ENCODE measurements around the gene CAMSAP1. TPM values are rescaled to one million over a fixed set of nuclear protein-coding genes. Genes with fewer than 3 reads are reported as not detected.

Gene CAMSAP1
- polyA plus RNA-seq, 1 donor from 2014 or later, result 58.5 TPM

GRCh38 chr9:135828656-135829055 lies 78.7 kb downstream of the CAMSAP1 start:
- Histone ChIP-seq H3K36me3 (ENCODE audit: insufficient read depth, low read length) (peaks cover 15% of the 10 kb centered on the region), H3K27me3 (ENCODE audit: insufficient read depth, low read depth, low read length) (no peaks in the 10 kb centered on the region), H4K20me1 (ENCODE audit: insufficient read depth) (peaks cover 11% of the 10 kb centered on the region), H3K4me2 (ENCODE audit: low read length) (no peak overlapping the region), H3K9me3 (ENCODE audit: low read length) (no peaks in the 10 kb centered on the region), H3K27ac (ENCODE audit: low read length) (no peak overlapping the region), H3K79me2 (replicated peaks; ENCODE audit: insufficient read depth, low read length) (peaks cover 45% of the 10 kb centered on the region), H3K9ac (ENCODE audit: low read length) (no peak overlapping the region), H2AFZ (ENCODE audit: low read depth, low read length) (no peak overlapping the region), H3F3A (ENCODE audit: insufficient read depth, low read length, poor library complexity, severe bottlenecking) (no peaks in the 10 kb centered on the region), H3K4me3 (ENCODE audit: low read length) (no peak overlapping the region), H3K9me2 (ENCODE audit: insufficient read depth, low read length) (no peaks in the 10 kb centered on the region)
- TF ChIP-seq SMC3 (conservative IDR thresholded peaks at IDR 0.05; ENCODE audit: poor library complexity) (no peak), RAD21 (conservative IDR thresholded peaks at IDR 0.05) (no peak), TAF1 (IDR thresholded peaks at IDR 0.05; ENCODE audit: low read depth) (no peak), EZH2 (IDR thresholded peaks at IDR 0.05; ENCODE audit: borderline replicate concordance, insufficient read depth, low read length, poor library complexity, severe bottlenecking) (no peak), MXI1 (conservative IDR thresholded peaks at IDR 0.05; ENCODE audit: poor library complexity, severe bottlenecking) (no peak), REST (IDR thresholded peaks at IDR 0.05; ENCODE audit: borderline replicate concordance) (no peak)

- Histone ChIP-seq H3K36me3 (ENCODE audit: insufficient read depth, low read length) (peaks cover 15% of the 10 kb centered on the region), H3K4me2 (ENCODE audit: low read length) (no peak overlapping the region), H2AFZ (ENCODE audit: low read depth, low read length) (no peak overlapping the region), H3K9ac (ENCODE audit: low read length) (no peak overlapping the region), H3K27me3 (ENCODE audit: insufficient read depth, low read depth, low read length) (no peaks in the 10 kb centered on the region), H3F3A (ENCODE audit: insufficient read depth, low read length, poor library complexity, severe bottlenecking) (no peaks in the 10 kb centered on the region), H3K9me3 (ENCODE audit: low read length) (no peaks in the 10 kb centered on the region), H3K4me3 (ENCODE audit: low read length) (no peak overlapping the region), H3K79me2 (replicated peaks; ENCODE audit: insufficient read depth, low read length) (peaks cover 40% of the 10 kb centered on the region), H3K9me2 (ENCODE audit: insufficient read depth, low read length) (no peaks in the 10 kb centered on the region), H4K20me1 (ENCODE audit: insufficient read depth) (peaks cover 11% of the 10 kb centered on the region), H3K27ac (ENCODE audit: low read length) (no peak overlapping the region)
- no peak for TF ChIP-seq POLR2AphosphoS5 (IDR thresholded peaks at IDR 0.05)
- no peak for TF ChIP-seq TAF1 (IDR thresholded peaks at IDR 0.05; ENCODE audit: low read depth)
- TF ChIP-seq SMC3 (conservative IDR thresholded peaks at IDR 0.05; ENCODE audit: poor library complexity), result no peak
- TF ChIP-seq MXI1 (conservative IDR thresholded peaks at IDR 0.05; ENCODE audit: poor library complexity, severe bottlenecking), result no peak
- TF ChIP-seq REST (IDR thresholded peaks at IDR 0.05; ENCODE audit: borderline replicate concordance), result no peak
- no peak for TF ChIP-seq EP300 (conservative IDR thresholded peaks at IDR 0.05; ENCODE audit: poor library complexity, severe bottlenecking)
- no peak for TF ChIP-seq EZH2 (IDR thresholded peaks at IDR 0.05; ENCODE audit: borderline replicate concordance, insufficient read depth, low read length, poor library complexity, severe bottlenecking)
- no peak for TF ChIP-seq CTCF (IDR thresholded peaks at IDR 0.05; ENCODE audit: poor library complexity, severe bottlenecking)
- TF ChIP-seq RAD21 (conservative IDR thresholded peaks at IDR 0.05), result no peak
Measured at GRCh38 chr9:135827866-135828580, 79.3 kb downstream of the CAMSAP1 start.

All from neural cell (in vitro differentiated cells).